Measurements from ENCODE around the gene RNGTT. TPM values are rescaled to one million over a fixed set of nuclear protein-coding genes. Genes with fewer than 3 reads are reported as not detected.

The RNGTT gene
- total RNA-seq (2022; extraction: Qiagen RNA extraction; ENCODE audit: low read depth) = 7.9 to 12.0 TPM (median 9.0 TPM) in 5 replicates

DNA sequence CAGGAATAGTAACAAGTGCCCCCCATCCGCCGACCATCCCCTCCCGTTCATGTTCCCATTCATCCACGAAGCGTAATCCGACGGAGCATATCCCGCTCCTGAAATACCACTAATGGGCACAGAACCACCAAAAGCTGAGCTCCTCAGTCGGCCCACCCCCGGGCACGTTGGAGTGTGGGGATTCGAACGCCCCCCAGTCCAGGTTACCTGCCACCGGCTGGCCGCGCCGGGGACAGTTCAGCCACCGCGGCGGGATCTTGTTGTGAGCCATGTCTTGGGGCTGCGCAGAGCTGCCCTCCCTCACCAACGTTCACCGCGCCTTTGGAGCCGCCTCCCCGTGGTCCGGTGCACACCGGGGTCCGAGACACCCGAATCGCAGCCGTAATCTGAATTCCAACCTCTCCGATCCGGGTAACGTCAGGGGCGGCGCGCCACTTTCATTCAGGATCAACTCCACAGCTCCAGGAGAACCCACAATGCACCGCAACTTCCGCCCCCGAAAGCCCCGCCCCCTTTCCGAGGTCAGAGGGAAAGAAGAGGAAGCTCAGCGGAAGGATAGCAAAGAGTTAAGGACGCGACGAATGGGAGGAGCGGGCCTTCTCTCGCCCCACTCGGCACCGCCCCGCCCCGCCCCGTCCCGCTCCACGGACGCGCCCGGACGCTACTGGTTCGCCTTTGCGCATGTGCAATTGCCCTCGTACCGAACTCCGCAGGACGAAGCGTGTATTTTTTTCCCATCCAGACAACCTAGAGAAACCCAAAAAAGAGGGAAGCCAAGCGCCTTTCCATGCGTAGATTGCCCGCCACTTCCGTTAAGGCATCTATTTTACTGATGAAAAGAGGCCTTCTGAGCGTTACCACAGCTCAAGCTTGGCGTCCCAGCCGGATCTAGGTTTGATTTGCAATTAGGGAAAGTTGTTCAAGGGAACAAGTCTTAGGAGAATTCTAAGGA is at the start of gene RNGTT:
Gene RNGTT (minus strand): TSS at position 480 of the 952 bp plus-strand sequence. CDS start 209 bp downstream, at position 271.

Other genes starting within 250 kb of the RNGTT start
- gene PNRC1, start 117.1 kb upstream of the RNGTT start, total RNA-seq (2022; extraction: Qiagen RNA extraction; ENCODE audit: low read depth) = 20.3 to 24.0 TPM (median 22.9 TPM) in 5 replicates
- 0.68 to 1.3 TPM (median 0.84 TPM) in 5 replicates for gene SRSF12, start 154.5 kb upstream of the RNGTT start, total RNA-seq (2022; extraction: Qiagen RNA extraction; ENCODE audit: low read depth)
- gene PM20D2, start 182.4 kb upstream of the RNGTT start, total RNA-seq (2022; extraction: Qiagen RNA extraction; ENCODE audit: low read depth) = 11.6 to 14.0 TPM (median 13.7 TPM) in 5 replicates